AG09309 (cell line): Measurements from ENCODE around the gene UFD1.
"Not testable (repeated sequence)": the region's sequence is repeated elsewhere in the genome, so short reads cannot be mapped to it uniquely, and the experiment has no call there.

ENCODE experiments used
- DNase-seq: peaks from one replicate; pipeline ENCODE4 v3.0.0-alpha.2; 2010; ENCODE audit warnings: low read depth
- H3K4me3 ChIP-seq: 2 replicates; pipeline ENCODE4 v1.5.1; 2011; ENCODE audit warnings: mild to moderate bottlenecking, low read depth, low read length, moderate library complexity; ENCODE audit not compliant: control insufficient read depth
- CTCF ChIP-seq: IDR thresholded peaks from 2 replicates; pipeline ENCODE4 v1.5.1; 2011; ENCODE audit warnings: mild to moderate bottlenecking, low read depth, low read length, inconsistent platforms; ENCODE audit not compliant: insufficient read depth, control insufficient read depth; ENCODE audit errors: missing control alignments

Gene UFD1

GRCh38 chr22:19438298-19438697, 40.7 kb downstream of the UFD1 start:
- no peak overlapping the region for H3K4me3 ChIP-seq
- no peak for DNase-seq
- TF ChIP-seq CTCF, result no peak

GRCh38 chr22:19436444-19437161, 42.4 kb downstream of the UFD1 start:
- not testable (repeated sequence) for DNase-seq, H3K4me3 ChIP-seq

- no peak overlapping the region for H3K4me3 ChIP-seq
- TF ChIP-seq CTCF, result no peak
- DNase-seq, result no peak
These were observed 44.0 kb downstream of the UFD1 start for GRCh38 chr22:19434829-19435580.

- DNase-seq, result no peak
- no peak overlapping the region for H3K4me3 ChIP-seq
- TF ChIP-seq CTCF, result no peak
These were observed 44.6 kb downstream of the UFD1 start for GRCh38 chr22:19434401-19434800.

- no peak for TF ChIP-seq CTCF
- DNase-seq, result peak; percentile 64
- H3K4me3 ChIP-seq, result peak within 1 kb of the TSS; percentile 94
These were observed 46.7 kb downstream of the UFD1 start, which contains the start of gene MRPL40 for GRCh38 chr22:19432133-19432851. Gene MRPL40, plus strand, starts transcription at chr22:19432545. Its CDS starts 10 bp downstream, at chr22:19432555.

- no peak for DNase-seq
- no peak for TF ChIP-seq CTCF
- peak within 1 kb of the TSS; percentile 94 for H3K4me3 ChIP-seq
These were observed 47.3 kb downstream of the UFD1 start, which contains the start of gene HIRA for GRCh38 chr22:19431649-19432132. Gene HIRA, minus strand, starts transcription at chr22:19431733. Its CDS starts 257 bp downstream, at chr22:19431476.
